ENCODE data around the gene KNDC1. TPM values are rescaled to one million over a fixed set of nuclear protein-coding genes. Genes with fewer than 3 reads are reported as not detected.

The KNDC1 gene
- total and polyA plus RNA-seq, 10 donors: 0.05 to 3.5 (median 1.0) TPM

DNA sequence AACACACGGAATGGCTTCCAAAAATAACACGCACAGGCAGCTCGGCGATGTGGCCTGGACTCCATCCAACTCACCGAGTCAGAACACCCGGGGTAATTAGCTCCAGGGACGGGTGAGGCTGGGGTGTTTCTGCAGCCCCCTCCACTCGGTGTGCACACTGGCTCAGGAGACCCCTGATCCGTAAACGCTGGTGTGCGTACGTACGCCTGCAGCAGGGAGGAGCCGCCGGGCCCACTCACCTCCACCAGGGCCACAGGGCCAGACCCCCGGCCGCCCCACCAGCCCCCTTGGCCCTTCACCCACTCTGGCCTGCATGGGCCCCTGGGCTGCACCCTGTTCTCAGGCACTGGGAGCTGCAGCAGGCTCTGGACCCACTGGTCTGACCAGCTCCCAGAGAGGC is 47.6 kb downstream of the KNDC1 start:
- 87 to 92% (median 90%) methylated on average over 12 to 17 of the region's 17 CpGs for WGBS, 5 donors
- no peaks in the 10 kb centered on the region for H3K36me3 ChIP-seq
- H3K27me3 ChIP-seq (replicated peaks in 1 of 7): peaks cover 0 to 27% (median 0%) of the 10 kb centered on the region in 7 donors
- TF ChIP-seq POLR2A (IDR thresholded peaks at IDR 0.05): no peak
- TF ChIP-seq, protein P1, sequence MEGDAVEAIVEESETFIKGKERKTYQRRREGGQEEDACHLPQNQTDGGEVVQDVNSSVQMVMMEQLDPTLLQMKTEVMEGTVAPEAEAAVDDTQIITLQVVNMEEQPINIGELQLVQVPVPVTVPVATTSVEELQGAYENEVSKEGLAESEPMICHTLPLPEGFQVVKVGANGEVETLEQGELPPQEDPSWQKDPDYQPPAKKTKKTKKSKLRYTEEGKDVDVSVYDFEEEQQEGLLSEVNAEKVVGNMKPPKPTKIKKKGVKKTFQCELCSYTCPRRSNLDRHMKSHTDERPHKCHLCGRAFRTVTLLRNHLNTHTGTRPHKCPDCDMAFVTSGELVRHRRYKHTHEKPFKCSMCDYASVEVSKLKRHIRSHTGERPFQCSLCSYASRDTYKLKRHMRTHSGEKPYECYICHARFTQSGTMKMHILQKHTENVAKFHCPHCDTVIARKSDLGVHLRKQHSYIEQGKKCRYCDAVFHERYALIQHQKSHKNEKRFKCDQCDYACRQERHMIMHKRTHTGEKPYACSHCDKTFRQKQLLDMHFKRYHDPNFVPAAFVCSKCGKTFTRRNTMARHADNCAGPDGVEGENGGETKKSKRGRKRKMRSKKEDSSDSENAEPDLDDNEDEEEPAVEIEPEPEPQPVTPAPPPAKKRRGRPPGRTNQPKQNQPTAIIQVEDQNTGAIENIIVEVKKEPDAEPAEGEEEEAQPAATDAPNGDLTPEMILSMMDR (IDR thresholded peaks at IDR 0.05 in 8 of 11, conservative IDR thresholded peaks at IDR 0.05 in 3 of 11): no peak
- intact Hi-C loops (cut with DNase I; ENCODE audit: low total_unique reads): no loop called here
- H3K4me3 ChIP-seq: no peak overlapping the region
- no peaks in the 10 kb centered on the region for H3K4me1 ChIP-seq
- no peaks in the 10 kb centered on the region for H3K9me3 ChIP-seq
- no peak overlapping the region for H3K27ac ChIP-seq
- DNase-seq: no peak

DNA sequence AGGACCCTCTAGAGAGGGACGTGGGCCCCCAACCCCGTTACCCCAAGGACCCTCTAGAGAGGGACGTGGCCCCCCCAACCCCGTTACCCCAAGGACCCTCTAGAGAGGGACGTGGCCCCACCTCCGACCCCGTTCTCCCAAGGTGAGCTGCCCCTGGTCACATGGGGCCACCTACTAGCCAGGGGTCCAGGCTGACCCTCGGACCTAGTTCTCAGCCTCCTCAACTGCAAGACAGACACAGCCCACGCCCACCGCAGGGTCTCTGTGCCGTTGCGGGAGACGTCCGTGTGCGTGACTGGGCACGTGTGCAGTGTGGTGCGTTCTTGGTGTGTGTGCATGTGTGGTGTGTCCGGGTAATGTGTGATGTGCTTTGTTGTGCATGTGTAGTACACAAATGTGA is 48.4 kb downstream of the KNDC1 start:
- DNase-seq: no peak
- TF ChIP-seq, protein P1 (IDR thresholded peaks at IDR 0.05 in 8 of 11, conservative IDR thresholded peaks at IDR 0.05 in 3 of 11): no peak
- TF ChIP-seq POLR2A (IDR thresholded peaks at IDR 0.05) (no peak), POLR2AphosphoS5 (IDR thresholded peaks at IDR 0.05) (no peak)
- H3K27me3 ChIP-seq (replicated peaks in 1 of 7): peaks cover 0 to 34% (median 0%) of the 10 kb centered on the region in 7 donors

DNA sequence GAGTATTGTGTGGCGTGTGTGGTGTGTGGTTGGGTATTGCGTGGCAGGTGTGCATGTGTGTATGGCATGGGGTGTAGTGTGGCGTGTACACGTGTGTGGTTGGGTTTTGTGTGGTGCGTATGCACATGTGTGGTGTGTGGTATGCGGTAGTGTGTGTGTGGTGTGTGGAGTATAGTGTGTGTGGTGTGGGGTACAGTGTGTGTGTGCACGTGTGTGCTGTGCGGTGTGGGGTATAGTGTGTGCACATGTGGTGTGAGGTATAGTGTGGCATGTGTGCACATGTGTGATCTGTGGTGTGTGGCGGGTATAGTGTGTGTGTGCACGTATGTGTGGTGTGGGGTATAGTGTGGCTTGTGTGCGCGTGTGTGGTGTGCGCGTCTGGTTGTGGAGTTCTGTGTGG is 49.1 kb downstream of the KNDC1 start:
- WGBS, 5 donors: 91 to 98% (median 98%) methylated on average over 14 of the region's 14 CpGs
- intact Hi-C loops (cut with DNase I; ENCODE audit: low total_unique reads): no loop called here
- DNase-seq: no peak

More for the DNA sequence above, 48.4 kb downstream of the KNDC1 start:
- Histone ChIP-seq H3K4me1 (no peaks in the 10 kb centered on the region), H3K4me3 (no peak overlapping the region), H3K36me3 (no peaks in the 10 kb centered on the region), H3K27ac (no peak overlapping the region), H3K9me3 (no peaks in the 10 kb centered on the region)
- intact Hi-C loops (cut with DNase I; ENCODE audit: low total_unique reads): no loop called here
- WGBS, 5 donors: 90 to 100% (median 94%) methylated on average over 2 to 18 of the region's 18 CpGs

DNA sequence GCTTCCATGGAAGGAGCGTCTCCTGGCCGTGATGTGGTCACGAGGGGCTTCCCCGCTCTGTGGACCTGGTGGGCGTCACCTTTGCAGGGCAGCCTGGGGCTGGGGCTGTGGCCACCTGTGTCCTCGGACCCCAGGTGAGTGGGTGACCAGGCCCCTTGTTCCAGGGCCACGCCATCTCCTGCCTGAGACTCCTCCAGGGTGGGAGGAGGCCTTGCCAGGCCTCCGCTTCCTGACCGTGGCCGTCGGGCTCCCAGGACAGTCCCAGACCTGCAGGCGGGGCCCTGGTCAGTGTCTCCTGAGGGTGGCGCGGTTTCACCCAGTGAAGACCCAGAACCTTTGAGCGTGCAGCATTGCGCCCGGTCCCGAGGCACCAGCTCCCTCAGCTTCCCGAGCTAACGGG is 49.6 kb downstream of the KNDC1 start:
- no peak for DNase-seq
- intact Hi-C loops (cut with DNase I; ENCODE audit: low total_unique reads): no loop called here
- Histone ChIP-seq H3K4me3 (no peak overlapping the region), H3K27ac (no peak overlapping the region), H3K9me3 (no peaks in the 10 kb centered on the region), H3K4me1 (no peaks in the 10 kb centered on the region), H3K27me3 (replicated peaks in 1 of 7) (peaks cover 0 to 45% (median 0%) of the 10 kb centered on the region in 7 donors), H3K36me3 (no peaks in the 10 kb centered on the region)
- 86 to 94% (median 89%) methylated on average over 5 to 20 of the region's 20 CpGs for WGBS, 5 donors
- TF ChIP-seq, protein P1 (IDR thresholded peaks at IDR 0.05 in 8 of 11, conservative IDR thresholded peaks at IDR 0.05 in 3 of 11): no peak
- TF ChIP-seq POLR2A (IDR thresholded peaks at IDR 0.05): no peak
- TF ChIP-seq POLR2AphosphoS5 (IDR thresholded peaks at IDR 0.05): no peak

More for the DNA sequence above, 49.1 kb downstream of the KNDC1 start:
- H3K27ac ChIP-seq: no peak overlapping the region
- no peaks in the 10 kb centered on the region for H3K9me3 ChIP-seq
- no peak for TF ChIP-seq POLR2A (IDR thresholded peaks at IDR 0.05)
- TF ChIP-seq POLR2AphosphoS5 (IDR thresholded peaks at IDR 0.05): no peak
- TF ChIP-seq, protein P1 (IDR thresholded peaks at IDR 0.05 in 8 of 11, conservative IDR thresholded peaks at IDR 0.05 in 3 of 11): no peak
- no peak overlapping the region for H3K4me3 ChIP-seq
- no peaks in the 10 kb centered on the region for H3K4me1 ChIP-seq
- H3K27me3 ChIP-seq (replicated peaks in 1 of 7): peaks cover 0 to 40% (median 0%) of the 10 kb centered on the region in 7 donors
- no peaks in the 10 kb centered on the region for H3K36me3 ChIP-seq
